NCI-H2196 (cell line): ENCODE data around the gene NFATC4.

Source experiments
- DNase-seq: peaks from one replicate; lab custom pipeline; 2025; ENCODE audit not compliant: unreplicated experiment; lab: John Stamatoyannopoulos, UW

The NFATC4 gene

DNA sequence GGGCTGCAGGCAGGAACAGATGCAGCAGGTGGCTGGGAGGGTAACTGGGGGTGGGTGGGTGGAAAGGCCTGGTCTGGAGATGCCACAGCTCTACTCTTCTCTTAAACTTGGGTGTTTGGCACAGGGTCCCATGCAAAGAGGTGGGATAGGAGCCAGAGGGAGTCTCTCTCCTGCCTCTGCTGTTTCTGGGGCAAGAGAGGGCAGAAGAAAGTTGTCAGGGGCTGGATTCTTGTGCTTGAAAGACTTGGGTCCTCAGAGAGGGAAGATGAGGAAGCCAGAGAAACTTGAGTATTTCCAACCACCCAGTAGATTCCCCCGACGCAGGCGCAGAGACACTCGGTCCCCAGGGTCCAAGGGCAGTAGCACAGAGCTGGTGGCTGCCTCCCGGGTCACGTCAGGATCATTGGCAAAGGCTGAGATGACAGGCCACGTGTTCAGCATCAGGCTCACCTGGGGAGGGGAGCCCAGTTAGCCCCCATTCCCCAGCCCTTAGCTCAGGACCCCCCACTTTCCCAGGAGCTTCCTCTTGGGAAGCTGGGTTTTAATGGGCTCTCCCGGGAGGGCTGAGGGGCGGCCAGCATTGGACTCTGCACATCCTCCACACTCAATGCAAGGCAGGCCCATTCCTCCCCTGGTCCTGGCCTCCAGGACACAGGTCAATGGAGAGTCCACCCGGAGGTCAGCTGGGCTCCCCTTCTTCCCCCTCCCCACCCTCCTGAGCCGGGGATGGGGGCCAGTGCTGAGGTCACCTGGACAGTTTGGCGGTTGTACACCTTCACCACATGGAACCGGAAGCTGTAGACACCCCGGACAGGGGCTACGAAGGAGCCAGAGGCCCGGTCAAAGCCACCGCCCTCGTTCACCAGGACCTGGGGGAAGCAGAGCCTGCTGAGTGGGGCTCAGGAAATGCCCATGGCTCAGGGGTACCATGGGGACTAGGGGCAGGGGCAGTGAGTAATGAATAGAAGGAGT lies 59.8 kb downstream of the NFATC4 start:
- DNase-seq, result no peak

DNA sequence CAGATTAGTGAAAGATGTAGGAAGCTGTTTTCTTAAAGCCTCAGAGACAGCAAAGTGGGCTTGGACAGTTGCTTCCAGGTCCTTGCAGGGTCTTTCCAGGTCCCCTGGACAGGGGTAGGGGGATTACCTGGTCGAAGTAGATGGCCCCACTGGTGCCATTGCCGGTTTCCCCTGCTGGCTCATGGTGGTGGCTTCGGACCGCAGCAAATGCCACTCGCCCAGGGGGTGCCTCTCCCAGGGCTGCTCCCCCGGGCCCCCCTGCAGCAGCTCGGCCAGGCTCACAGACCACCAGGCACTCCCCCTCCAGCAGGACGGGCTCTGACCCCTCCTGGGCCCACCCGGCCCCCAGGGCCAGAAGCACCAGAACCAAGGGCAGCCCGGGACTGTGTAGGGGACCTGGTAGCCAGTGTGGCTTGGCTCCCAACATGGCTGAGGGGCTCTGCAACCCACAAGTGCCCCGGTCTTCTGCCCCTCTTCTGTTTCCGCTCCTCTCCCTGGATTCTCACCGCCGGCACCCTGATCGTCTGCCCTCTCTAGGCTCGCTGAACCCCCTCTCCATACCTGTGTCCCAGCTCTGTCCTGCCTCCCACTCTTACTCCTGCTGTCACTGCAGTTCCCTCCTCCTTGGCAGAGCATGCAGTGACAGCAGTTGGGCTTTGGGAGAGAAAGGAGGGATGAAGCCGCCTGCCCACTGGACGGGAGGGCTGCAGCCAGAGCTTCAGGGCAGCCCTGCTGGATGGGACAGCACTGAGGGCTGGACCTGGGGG lies 60.8 kb downstream of the NFATC4 start:
- no peak for DNase-seq
